Prostate gland (tissue), 2 donors: Measurements from ENCODE around the gene OGT.

ENCODE experiments used
- POLR2A ChIP-seq: fragments of 450-650 bp; IDR thresholded peaks from one replicate; pipeline ENCODE4 v1.6.1; 2016; ENCODE audit warnings: antibody characterized with exemption, mild to moderate bottlenecking
- POLR2AphosphoS5 ChIP-seq: sonication (generic); formaldehyde crosslinking; IDR thresholded peaks from one replicate; pipeline ENCODE4 v1.6.1; 2017; ENCODE audit warnings: antibody characterized with exemption
- TF ChIP-seq, protein P1 (sequence below), 4 experiments: fragments of 200-600 bp in 2 of 4; fragments of 450-650 bp in 2 of 4; sonication (generic) in 2 of 4; IDR thresholded peaks; 1 replicate in 3 of 4; 2 replicates in 1 of 4; pipeline ENCODE4 v1.5.1; 2016 to 2019; ENCODE audit warnings: antibody characterized with exemption in 4 of 4, mild to moderate bottlenecking in 2 of 4, moderate library complexity in 2 of 4

GRCh38 chrX:71547339-71547738, 14.4 kb downstream of the OGT start:
- TF ChIP-seq, protein P1, sequence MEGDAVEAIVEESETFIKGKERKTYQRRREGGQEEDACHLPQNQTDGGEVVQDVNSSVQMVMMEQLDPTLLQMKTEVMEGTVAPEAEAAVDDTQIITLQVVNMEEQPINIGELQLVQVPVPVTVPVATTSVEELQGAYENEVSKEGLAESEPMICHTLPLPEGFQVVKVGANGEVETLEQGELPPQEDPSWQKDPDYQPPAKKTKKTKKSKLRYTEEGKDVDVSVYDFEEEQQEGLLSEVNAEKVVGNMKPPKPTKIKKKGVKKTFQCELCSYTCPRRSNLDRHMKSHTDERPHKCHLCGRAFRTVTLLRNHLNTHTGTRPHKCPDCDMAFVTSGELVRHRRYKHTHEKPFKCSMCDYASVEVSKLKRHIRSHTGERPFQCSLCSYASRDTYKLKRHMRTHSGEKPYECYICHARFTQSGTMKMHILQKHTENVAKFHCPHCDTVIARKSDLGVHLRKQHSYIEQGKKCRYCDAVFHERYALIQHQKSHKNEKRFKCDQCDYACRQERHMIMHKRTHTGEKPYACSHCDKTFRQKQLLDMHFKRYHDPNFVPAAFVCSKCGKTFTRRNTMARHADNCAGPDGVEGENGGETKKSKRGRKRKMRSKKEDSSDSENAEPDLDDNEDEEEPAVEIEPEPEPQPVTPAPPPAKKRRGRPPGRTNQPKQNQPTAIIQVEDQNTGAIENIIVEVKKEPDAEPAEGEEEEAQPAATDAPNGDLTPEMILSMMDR (IDR thresholded peaks at IDR 0.05), result no peak
- no peak for TF ChIP-seq POLR2A
- no peak for TF ChIP-seq POLR2AphosphoS5
